Activated T-cell treated with anti-CD3 and anti-CD28 coated beads, Interleukin-2, amount 50 U/mL, for 24 hours (primary cell): ENCODE measurements around the gene CR1.

Source experiments
- DNase-seq: peaks from one replicate; pipeline ENCODE4 v3.0.0-alpha.2; 2020
- H3K27ac Mint-ChIP-seq: 2 replicates; pipeline ENCODE4 v1.8.0; 2020; ENCODE audit warnings: mild to moderate bottlenecking, mixed read lengths
- H3K27me3 Mint-ChIP-seq: 2 replicates; pipeline ENCODE4 v1.8.0; 2020; ENCODE audit warnings: mixed read lengths
- H3K36me3 Mint-ChIP-seq: 2 replicates; pipeline ENCODE4 v1.8.0; 2020; ENCODE audit warnings: low read depth, mixed read lengths
- H3K4me1 Mint-ChIP-seq: 2 replicates; pipeline ENCODE4 v1.8.0; 2020; ENCODE audit warnings: low read depth, mixed read lengths
- H3K4me3 Mint-ChIP-seq: 2 replicates; pipeline ENCODE4 v1.8.0; 2020; ENCODE audit warnings: mild to moderate bottlenecking, moderate library complexity, mixed read lengths
- H3K9me3 Mint-ChIP-seq: 2 replicates; pipeline ENCODE4 v1.8.0; 2020; ENCODE audit warnings: mixed read lengths

The CR1 gene

DNA sequence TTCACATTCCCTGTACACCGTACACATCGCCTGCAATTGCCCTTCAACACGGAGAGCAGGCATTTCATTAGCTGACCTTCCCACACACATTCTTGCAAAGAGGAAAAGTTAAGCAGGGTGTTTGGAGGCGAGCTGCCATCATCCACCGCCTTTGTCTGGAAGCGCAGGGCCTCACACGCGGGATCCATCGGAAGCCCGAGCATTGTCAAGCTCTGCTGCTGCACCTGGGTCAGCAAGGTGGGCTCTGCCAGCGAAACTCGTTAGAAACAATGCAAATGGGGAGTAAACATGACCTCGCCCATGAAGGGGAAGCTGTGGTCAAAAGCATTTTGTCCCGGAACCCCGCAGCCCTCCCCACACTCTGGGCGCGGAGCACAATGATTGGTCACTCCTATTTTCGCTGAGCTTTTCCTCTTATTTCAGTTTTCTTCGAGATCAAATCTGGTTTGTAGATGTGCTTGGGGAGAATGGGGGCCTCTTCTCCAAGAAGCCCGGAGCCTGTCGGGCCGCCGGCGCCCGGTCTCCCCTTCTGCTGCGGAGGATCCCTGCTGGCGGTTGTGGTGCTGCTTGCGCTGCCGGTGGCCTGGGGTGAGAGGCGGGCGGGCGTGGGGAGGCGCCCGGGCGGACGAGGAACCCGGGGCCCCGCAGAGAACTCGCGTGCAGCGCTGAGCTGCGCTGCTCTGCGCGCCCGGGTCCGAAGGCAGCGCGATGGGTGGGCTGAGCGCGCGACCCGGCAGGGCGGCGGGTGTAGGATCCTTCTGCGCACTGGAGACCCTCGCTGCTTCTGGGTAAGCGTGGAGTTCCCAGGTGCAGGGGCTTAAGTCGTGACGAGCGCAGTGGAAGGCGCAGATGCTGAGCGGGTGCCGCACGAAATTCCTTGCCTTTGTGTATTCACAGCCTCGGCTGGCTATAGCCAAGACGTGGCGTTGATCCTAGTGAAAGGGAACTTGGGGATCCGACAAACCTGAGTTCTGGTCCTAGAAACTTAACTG, at the start of gene CR1:
Gene CR1 (plus strand): TSS at position 357 of the 992 bp plus-strand sequence. CDS start 111 bp downstream, at position 468.
- Mint-ChIP-seq H3K36me3 (no peaks in the 10 kb centered on the region), H3K4me1 (peaks cover 31% of the 10 kb centered on the region), H3K27ac (no peak within 1 kb of the TSS), H3K4me3 (peak within 1 kb of the TSS; percentile 70), H3K27me3 (peaks cover 26% of the 10 kb centered on the region), H3K9me3 (no peaks in the 10 kb centered on the region)
- peak; percentile 57 for DNase-seq

DNA sequence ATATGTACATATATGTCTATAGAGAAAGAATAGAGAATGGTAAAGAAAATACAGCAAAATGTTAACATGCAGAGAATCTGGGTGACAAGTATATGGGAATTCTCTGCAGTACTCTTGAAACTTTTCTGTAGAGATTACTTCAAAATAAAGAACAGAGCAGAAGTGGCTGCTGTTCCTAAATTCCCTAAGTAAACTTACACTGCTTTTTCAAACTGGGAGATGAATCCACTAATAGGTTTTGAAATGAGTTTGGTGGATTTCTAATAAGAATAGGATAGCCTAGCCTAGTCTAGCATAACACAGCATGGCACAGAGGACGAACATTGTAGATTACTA, 42.3 kb upstream of the CR1 start:
- peaks cover 22% of the 10 kb centered on the region for H3K27me3 Mint-ChIP-seq
- H3K9me3 Mint-ChIP-seq, result no peaks in the 10 kb centered on the region
- H3K36me3 Mint-ChIP-seq, result no peaks in the 10 kb centered on the region
- H3K4me1 Mint-ChIP-seq, result peaks cover 18% of the 10 kb centered on the region
- DNase-seq, result no peak
- H3K4me3 Mint-ChIP-seq, result peak overlapping the region; percentile 66
- H3K27ac Mint-ChIP-seq, result no peak overlapping the region

DNA sequence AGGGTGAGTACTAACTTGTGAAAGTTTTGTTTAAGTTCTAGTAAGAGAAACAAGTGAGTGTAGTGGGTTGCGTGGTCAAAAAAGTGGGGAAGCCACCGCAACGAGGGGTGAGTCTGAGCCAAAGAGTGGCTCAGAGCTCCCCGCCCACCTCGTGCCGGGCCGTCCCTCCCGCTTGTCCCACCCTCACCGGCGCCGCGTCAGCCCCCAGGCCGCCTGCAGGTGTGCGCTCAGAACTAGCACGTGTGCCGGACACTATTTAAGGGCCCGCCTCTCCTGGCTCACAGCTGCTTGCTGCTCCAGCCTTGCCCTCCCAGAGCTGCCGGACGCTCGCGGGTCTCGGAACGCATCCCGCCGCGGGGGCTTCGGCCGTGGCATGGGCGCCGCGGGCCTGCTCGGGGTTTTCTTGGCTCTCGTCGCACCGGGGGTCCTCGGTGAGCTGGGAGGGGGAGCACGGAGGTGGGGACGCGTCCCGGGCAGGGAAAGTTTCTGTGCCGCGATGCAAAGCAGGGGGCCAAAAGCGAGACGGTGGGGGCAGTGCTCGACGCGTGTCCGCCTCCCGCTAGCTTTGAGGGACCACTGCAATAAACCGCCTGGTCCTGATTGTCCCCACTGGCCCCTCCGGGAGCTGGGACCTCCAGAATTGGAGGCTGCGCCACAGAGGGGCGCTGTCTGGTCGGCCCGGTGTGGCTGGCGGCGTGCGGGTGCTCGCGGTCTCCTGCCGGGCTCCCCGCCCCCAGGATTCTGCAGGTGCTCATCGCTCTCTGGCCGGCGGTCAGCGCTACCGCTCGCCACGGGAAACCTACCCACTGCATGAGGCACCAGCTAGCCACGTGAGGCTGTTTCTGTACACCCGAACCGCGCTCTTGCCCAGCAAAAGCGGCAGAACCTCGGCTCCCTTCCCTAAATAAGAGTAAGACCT, 41.7 kb upstream of the CR1 start, which contains the start of gene CR2:
Gene CR2 (plus strand): TSS at position 283 of the 919 bp plus-strand sequence. CDS start 91 bp downstream, at position 374.
- peaks cover 22% of the 10 kb centered on the region for H3K27me3 Mint-ChIP-seq
- H3K36me3 Mint-ChIP-seq, result no peaks in the 10 kb centered on the region
- peak within 1 kb of the TSS; percentile 22 for H3K27ac Mint-ChIP-seq
- H3K4me1 Mint-ChIP-seq, result peaks cover 18% of the 10 kb centered on the region
- no peaks in the 10 kb centered on the region for H3K9me3 Mint-ChIP-seq
- H3K4me3 Mint-ChIP-seq, result peak within 1 kb of the TSS; percentile 66
- peak; percentile 72 for DNase-seq

DNA sequence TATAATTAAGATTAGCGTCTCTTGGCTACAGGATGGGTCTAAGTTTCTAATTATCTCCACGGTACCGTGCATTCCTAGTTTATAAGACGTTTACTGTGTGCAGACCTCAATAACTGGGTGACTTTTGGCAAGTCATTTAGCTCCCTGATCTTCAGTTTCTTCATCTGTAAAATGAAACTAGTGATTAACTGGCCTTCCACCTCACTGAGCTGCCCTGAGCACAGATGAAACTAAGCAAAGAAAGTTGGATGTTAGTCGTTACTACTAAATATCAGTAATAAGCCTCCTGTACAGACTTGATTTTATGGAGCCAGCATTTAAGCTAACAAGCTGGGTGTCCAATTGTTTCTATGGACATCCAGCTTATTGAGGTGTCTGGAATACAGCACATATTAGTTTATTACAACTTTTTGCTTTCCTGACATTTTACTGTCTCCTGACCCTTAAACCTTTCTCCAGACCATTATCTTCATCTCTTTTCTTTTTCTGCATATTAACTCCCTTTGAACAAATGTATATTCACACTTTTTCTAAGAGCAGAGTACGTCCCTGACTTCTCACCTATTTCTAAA, 40.7 kb upstream of the CR1 start:
- Mint-ChIP-seq H3K36me3 (no peaks in the 10 kb centered on the region), H3K27me3 (peaks cover 17% of the 10 kb centered on the region), H3K4me1 (peaks cover 27% of the 10 kb centered on the region), H3K9me3 (no peaks in the 10 kb centered on the region), H3K4me3 (peak overlapping the region; percentile 66), H3K27ac (no peak overlapping the region)
- no peak for DNase-seq

DNA sequence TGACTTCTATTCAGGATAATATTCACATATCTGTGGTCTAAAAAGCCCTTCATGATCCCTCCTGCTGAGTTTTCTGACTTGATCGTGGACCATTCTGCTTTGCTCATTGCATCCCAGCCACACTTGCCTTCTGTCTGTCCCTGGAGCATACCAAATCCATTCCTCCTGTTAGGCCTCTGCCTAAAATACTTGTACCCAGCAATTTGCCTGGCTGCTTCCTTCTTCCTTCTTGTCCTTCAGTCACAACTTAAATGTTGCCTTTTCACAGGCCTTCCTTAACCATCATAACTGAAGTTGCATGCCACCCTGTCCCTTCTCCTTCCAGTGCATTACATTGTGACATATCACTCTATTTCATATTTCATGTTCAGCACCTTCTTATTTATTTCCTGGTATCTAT, 37.5 kb upstream of the CR1 start:
- H3K4me3 Mint-ChIP-seq, result no peak overlapping the region
- H3K4me1 Mint-ChIP-seq, result peaks cover 57% of the 10 kb centered on the region
- peaks cover 10% of the 10 kb centered on the region for H3K27me3 Mint-ChIP-seq
- no peaks in the 10 kb centered on the region for H3K36me3 Mint-ChIP-seq
- H3K9me3 Mint-ChIP-seq, result no peaks in the 10 kb centered on the region
- H3K27ac Mint-ChIP-seq, result no peak overlapping the region
- no peak for DNase-seq

DNA sequence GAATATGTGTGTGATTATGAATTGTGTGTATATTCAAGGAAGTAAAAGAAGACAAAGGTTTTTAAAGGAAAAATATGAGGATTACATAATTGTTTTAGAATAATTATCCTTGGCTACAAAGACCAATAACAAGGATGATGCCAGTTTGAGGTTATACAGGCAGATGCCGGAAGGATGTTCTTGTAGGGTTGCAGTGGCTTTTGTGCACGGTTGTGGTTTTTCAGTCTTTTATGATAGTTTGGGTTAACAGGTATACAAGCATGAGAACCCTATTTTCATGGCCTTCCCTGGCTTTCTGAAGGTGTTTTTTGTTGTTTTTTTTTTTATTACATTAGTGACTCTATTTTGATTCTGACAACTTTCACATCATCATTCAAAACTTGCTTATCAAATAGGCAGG, 36.9 kb upstream of the CR1 start:
- no peak overlapping the region for H3K4me3 Mint-ChIP-seq
- H3K27ac Mint-ChIP-seq, result no peak overlapping the region
- H3K4me1 Mint-ChIP-seq, result peaks cover 60% of the 10 kb centered on the region
- no peaks in the 10 kb centered on the region for H3K9me3 Mint-ChIP-seq
- no peak for DNase-seq
- no peaks in the 10 kb centered on the region for H3K36me3 Mint-ChIP-seq
- H3K27me3 Mint-ChIP-seq, result peaks cover 8% of the 10 kb centered on the region

DNA sequence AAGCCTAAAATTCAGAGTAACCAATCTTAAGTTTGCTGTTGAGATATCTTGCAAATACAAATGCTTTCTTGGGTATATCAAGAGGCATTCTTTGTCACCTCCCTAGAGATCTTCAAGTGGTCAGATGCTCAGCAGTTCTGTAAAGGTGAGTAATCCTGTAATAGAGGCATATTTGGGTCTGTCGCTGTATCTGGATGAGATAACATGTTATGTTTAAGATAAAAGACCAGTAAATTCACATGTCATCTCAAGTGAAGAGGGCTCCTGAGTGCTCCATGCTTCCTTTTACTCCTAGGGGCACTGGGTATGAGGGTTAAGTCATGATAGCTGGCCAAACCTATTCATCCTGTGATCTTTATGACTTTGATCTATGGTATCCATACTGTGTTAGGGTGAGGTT, 34.3 kb upstream of the CR1 start:
- Mint-ChIP-seq H3K4me1 (peaks cover 52% of the 10 kb centered on the region), H3K27me3 (no peaks in the 10 kb centered on the region), H3K36me3 (no peaks in the 10 kb centered on the region), H3K27ac (no peak overlapping the region), H3K9me3 (no peaks in the 10 kb centered on the region), H3K4me3 (no peak overlapping the region)
- DNase-seq, result no peak

DNA sequence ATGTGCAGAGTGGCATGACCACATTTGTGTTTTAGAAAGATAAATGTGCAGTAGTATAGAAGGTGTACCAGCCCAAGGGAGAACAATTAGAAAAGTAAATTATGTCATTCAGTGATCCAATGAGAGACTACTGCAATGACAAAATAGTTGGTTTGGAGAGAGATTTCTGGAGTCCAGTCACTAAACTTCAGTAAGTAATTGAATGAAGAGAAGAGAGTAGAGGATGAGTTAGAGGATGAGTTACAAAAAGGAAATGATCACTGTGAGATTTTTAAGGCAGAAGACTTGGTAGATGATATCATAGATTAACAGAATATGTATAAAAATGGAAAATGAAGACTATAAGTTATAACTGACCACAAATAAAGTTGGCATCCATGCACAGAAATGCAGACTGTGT, 33.4 kb upstream of the CR1 start:
- Mint-ChIP-seq H3K27ac (no peak overlapping the region), H3K36me3 (no peaks in the 10 kb centered on the region), H3K4me3 (no peak overlapping the region), H3K4me1 (peaks cover 52% of the 10 kb centered on the region), H3K9me3 (no peaks in the 10 kb centered on the region), H3K27me3 (no peaks in the 10 kb centered on the region)
- DNase-seq, result no peak

DNA sequence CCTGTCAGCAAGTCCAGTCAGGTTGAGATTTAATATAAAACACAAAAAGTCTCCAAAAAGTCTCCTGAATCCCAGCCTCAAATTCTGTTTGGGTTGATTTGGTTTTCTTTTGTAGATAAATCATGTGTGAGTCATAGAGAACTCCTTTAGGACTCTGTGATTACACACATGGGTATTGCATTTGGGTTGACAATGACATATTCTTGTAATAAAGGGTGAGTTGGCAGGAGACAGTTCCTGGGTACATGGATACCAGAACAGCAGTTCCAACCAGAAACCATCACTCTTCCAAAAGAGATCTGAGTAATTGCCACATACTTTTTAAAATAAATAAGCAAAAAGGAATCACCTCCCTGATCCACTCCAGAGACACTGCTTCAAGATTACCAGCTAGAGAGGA, 32.9 kb upstream of the CR1 start:
- H3K27ac Mint-ChIP-seq, result no peak overlapping the region
- H3K4me1 Mint-ChIP-seq, result peaks cover 52% of the 10 kb centered on the region
- no peak overlapping the region for H3K4me3 Mint-ChIP-seq
- DNase-seq, result no peak
- H3K27me3 Mint-ChIP-seq, result no peaks in the 10 kb centered on the region
- H3K9me3 Mint-ChIP-seq, result no peaks in the 10 kb centered on the region
- H3K36me3 Mint-ChIP-seq, result no peaks in the 10 kb centered on the region

DNA sequence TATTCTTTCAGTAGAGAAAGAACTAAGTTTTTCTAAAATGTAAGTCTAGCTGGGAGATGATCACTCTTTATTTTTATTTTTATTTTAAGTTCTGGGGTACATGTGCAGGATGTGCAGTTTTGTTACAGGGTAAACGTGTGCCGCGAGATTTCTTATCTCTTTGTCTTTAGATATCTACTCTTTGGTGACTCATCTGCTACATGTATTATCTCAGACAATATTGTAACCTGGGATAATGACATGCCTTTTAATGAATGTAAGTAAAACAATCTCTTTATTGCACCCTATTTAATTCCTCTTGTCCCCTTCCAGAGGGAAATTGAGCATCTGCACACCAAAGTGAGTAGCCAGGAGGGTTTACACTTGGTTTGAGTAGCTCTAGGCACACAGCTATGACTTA, 32.4 kb upstream of the CR1 start:
- Mint-ChIP-seq H3K36me3 (no peaks in the 10 kb centered on the region), H3K27ac (no peak overlapping the region), H3K27me3 (no peaks in the 10 kb centered on the region), H3K4me1 (peaks cover 52% of the 10 kb centered on the region), H3K4me3 (no peak overlapping the region), H3K9me3 (no peaks in the 10 kb centered on the region)
- DNase-seq, result no peak

DNA sequence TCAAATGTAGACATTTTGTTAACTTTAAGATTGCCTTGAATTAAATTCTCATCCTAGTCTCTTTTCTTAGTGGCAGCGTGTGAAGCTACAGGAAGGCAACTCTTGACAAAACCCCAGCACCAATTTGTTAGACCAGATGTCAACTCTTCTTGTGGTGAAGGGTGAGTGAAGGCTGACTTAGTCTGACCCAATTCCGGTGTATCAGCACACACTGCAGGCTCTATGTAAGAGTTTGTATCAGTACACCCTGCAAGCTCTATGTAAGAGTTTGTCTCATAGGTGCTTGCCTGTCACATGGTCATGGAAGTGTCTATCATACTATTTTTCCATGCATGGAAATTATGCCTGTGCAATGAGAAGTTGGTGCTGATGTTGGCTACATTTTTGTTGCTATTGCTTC, 25.0 kb upstream of the CR1 start:
- Mint-ChIP-seq H3K36me3 (no peaks in the 10 kb centered on the region), H3K4me3 (no peak overlapping the region), H3K27me3 (no peaks in the 10 kb centered on the region), H3K4me1 (peaks cover 14% of the 10 kb centered on the region), H3K9me3 (no peaks in the 10 kb centered on the region), H3K27ac (peak overlapping the region; percentile 12)
- DNase-seq, result no peak

DNA sequence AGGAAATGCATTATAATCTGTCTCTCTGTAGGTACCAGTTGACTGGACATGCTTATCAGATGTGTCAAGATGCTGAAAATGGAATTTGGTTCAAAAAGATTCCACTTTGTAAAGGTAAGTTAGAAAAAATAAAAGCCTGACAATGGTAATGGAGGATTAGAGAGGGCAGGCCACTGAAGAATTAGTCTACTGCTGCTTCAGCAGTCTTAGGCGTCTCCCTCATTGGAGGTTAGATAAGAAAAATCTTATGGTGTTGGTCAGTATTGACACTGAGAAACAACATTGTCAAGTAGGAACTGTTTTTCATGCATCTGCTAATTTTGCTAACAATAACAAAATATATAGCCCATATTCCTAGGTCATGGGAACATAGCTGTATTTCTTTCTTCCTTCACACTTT, 21.7 kb upstream of the CR1 start:
- H3K27me3 Mint-ChIP-seq, result no peaks in the 10 kb centered on the region
- no peak overlapping the region for H3K27ac Mint-ChIP-seq
- DNase-seq, result no peak
- no peaks in the 10 kb centered on the region for H3K36me3 Mint-ChIP-seq
- H3K4me3 Mint-ChIP-seq, result no peak overlapping the region
- peaks cover 14% of the 10 kb centered on the region for H3K4me1 Mint-ChIP-seq
- no peaks in the 10 kb centered on the region for H3K9me3 Mint-ChIP-seq

DNA sequence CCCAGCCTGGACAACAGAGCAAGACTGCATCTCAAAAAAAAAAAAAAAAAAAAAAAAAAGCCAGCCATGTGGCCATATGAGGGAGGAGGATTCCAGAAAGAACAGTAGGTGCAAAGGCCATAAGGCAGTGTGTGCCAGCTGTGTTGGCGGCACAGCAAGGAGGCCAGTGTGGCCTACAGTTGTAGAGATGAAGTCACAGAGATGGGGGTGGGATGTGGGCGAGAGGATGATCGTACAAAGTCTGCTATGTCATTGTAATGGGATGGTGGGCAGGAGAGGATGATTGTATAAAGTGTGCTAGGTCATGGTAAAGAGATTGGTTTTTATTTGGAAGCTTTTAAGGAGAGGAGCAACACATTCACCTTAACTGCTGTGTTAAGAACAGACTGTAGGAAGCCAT, 9.8 kb upstream of the CR1 start:
- no peak overlapping the region for H3K4me3 Mint-ChIP-seq
- no peak overlapping the region for H3K27ac Mint-ChIP-seq
- no peaks in the 10 kb centered on the region for H3K4me1 Mint-ChIP-seq
- no peaks in the 10 kb centered on the region for H3K36me3 Mint-ChIP-seq
- DNase-seq, result no peak
- no peaks in the 10 kb centered on the region for H3K9me3 Mint-ChIP-seq
- no peaks in the 10 kb centered on the region for H3K27me3 Mint-ChIP-seq

DNA sequence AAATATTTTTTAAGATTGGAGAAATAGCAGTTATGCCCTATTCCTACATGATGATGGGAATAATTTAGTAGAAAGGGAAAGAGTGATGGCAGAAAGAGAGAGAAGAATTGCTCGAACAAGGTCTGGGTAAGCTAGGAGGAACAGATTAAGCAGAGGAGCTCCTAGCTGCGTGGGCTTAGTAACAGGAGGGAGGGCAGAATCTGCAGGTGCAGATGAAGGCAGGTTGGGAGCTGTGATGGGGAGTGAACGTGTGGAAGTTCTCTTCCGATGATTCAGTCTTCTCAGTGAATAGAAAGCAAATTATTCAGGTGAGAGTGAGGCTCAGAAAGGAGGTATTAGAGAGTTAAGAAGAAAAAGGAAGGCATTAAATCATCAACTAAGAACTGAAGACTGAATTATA, 8.3 kb upstream of the CR1 start:
- H3K4me1 Mint-ChIP-seq, result no peaks in the 10 kb centered on the region
- no peaks in the 10 kb centered on the region for H3K36me3 Mint-ChIP-seq
- H3K27me3 Mint-ChIP-seq, result no peaks in the 10 kb centered on the region
- H3K9me3 Mint-ChIP-seq, result no peaks in the 10 kb centered on the region
- no peak overlapping the region for H3K27ac Mint-ChIP-seq
- H3K4me3 Mint-ChIP-seq, result no peak overlapping the region
- no peak for DNase-seq
